Activated CD8-positive, alpha-beta memory T cell treated with anti-CD3 and anti-CD28 coated beads for 48 hours (primary cell): ENCODE results near the gene SLC35F4.
"Not testable (repeated sequence)": the region's sequence is repeated elsewhere in the genome, so short reads cannot be mapped to it uniquely, and the experiment has no call there.

Experiments used
- DNase-seq, 3 experiments: peaks; one replicate each; pipeline ENCODE4 v3.0.0-alpha.2; 2020; ENCODE audit warnings: low read depth in 2 of 3, low spot score in 2 of 3

SLC35F4 gene

DNA sequence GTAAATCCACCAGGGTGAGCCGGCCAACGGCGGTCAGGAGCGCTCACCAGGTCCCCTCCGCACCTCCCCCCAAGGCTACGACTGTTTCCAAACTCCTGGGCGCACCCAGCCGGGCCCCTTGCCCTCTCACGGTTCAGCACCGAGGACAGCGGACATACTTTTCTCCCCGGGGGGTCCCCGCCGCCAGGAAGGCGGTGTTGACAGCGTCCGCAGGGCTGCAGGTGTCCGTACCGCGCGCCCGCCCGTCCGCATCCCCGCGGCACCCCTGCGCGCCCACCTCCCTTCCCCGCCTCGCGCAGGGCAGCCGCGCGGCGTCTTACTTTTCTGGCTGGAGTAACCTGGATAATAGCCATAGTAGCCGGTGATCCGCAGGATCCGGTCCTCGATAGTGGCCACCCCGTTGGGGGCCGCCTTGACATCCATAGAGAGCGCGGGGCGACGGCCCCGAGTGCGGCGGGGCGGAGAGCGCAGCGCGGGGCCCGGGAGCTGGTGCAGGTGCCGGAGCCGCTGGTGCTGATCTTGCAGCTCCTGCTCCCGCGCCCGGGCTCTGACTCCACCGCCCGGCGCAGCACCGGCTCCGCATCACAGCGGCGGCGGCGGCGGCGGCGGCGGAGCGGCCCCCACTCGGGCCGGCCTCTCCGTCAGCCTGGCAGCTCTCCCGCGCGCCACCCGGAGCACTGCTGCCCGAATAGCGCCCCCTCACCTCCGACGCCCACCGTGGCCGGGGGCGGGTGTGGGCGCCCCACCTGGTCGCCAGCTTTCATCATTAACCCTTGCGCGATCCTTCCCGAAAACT lies at the start of gene SLC35F4:
SLC35F4 (minus strand) TSS at position 690 of the 796 bp plus-strand sequence.
- no peak for DNase-seq

DNA sequence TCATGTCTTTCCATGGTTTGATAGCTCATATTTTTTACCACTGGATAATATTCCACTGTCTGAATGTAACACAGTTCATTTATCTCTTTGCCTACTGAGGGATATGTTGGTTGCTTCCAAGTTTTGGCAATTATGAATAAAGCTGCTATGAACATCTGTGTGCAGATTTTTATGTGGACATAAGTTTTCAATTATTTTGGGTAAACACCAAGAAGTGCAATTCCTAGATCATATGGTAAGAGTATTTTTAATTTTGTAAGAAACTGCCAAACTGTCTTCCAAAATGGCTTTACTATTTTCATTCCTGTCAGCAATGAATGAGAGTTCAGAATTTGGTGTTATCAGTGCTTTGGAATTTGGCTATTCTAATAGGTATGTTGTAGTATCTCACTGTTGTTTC lies 43.7 kb upstream of the SLC35F4 start:
- no peak for DNase-seq

- DNase-seq, result no peak
Observed at GRCh38 chr14:57903954-57904353, 38.1 kb upstream of the SLC35F4 start.

- DNase-seq, result no peak
Observed at GRCh38 chr14:57898837-57899572, 33.1 kb upstream of the SLC35F4 start.

DNA sequence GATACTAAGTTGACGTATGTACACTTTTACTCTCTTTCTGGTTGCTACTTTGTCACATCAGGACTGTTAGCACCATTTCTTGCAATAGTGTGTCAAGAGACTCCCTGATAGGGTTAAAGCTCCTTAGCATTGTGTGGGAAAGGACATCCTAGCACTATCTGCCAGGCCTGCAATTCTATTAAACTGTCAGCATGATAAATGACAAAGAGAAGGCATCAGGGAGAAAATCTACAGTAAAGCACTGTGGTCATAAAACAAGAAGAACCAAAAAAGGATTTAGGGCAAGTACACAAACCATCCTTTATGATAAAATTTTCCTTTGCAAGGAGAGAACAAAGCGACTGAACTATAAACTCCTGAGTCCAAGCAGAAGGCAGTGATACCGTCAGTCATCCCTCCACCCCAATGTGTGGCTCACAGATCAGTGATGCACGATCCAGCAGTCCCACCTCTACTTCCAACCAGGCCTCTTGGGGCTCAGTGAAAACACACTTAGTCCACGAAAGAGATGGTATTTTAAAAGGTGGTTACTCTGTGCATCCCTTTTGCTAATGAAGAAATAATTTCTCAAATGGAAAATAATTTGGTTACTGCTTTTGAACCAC lies 31.4 kb upstream of the SLC35F4 start:
- no peak for DNase-seq

GRCh38 chr14:57889245-57889644 lies 23.4 kb upstream of the SLC35F4 start:
- DNase-seq, result no peak

DNA sequence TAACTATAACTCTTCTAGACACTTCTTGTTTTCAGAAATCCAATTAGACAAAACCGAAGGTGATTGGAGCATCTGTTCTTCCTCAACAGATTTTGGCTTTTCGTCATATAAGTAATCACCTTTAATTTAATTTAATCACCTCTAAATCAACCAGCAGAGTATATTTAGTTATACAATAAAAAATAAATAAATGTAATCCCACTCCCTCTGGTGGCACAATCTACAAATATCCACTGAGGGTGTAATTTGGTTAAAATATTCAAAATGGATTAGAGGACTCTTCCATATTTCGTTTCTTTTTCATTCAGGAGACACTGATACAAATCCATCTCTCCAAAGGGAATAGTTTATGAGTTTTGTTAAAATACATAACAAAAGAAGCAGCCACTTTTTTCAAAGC lies 18.3 kb upstream of the SLC35F4 start:
- no peak for DNase-seq

- DNase-seq, result no peak
Observed at GRCh38 chr14:57883061-57883460, 17.2 kb upstream of the SLC35F4 start.

DNA sequence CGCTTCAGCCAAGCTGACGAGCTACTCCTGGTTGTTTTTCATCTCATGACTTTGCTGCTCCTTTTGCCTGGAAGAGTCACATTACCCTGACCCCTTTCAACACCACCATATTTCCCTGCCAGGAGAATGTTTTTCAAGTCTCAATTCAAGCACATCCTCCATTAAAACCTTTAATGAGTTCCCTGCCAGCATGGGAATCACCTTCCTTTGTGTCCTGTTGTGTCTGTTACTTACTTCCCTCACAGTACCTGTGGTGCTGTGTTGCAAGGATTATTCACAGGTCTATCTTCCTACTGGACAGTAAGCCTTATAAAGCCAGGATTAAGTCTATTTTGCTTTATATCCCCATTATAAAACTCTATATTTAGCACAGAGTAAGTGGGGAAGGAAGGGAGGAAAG lies 13.6 kb upstream of the SLC35F4 start:
- DNase-seq, result no peak

- DNase-seq, result no peak
Observed at GRCh38 chr14:57875985-57876384, 10.1 kb upstream of the SLC35F4 start.

DNA sequence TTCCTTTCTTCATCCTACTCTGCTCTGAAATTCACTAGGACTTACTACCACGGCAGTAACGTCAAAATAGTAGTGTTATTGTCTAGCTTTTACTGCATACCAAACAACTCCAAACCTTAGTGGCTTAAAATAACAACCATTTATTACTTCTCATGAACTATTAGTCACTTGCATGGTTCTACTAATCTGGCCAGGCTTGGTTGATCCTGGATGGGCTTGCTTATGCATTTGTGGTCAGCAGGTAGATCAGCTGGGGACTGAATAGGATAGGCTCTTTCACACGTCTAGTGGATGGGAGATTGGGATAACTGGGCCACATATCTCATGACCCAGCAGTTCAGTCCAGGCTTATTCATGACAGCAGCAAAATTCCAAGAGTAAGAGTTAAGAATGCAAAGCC lies 9.4 kb upstream of the SLC35F4 start:
- no peak for DNase-seq

DNA sequence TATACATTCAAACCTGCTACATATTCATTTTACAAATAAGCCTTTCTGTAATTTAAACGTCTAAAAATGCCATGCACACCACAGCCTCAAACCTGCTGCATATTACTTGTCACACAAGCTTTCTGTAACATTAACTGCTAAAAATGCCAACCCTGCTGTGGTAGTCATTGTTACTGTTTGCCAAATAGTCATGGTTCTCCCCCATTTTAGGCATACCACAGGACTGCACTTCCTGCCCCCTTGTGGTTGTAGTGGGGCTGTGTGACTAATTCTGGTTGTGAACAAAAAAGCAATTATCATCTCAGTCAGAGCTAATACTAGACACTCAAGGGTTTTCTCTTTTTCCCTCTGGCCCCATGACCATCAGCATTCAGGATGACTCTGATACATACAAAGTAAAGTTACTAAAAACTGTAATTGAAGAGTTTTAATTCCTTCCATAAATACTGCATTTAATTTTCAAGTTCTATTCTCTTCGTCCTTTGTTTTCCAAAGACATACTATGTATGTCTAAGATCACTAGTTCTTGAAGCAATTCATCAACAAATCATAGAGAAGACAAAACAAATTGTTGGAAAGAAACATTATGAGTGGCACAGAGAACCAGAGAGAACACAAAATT lies 5.7 kb upstream of the SLC35F4 start:
- no peak for DNase-seq

- DNase-seq, result no peak
Observed at GRCh38 chr14:57870686-57871457, 5.0 kb upstream of the SLC35F4 start.

GRCh38 chr14:57869617-57870016 lies 3.7 kb upstream of the SLC35F4 start:
- no peak for DNase-seq

DNA sequence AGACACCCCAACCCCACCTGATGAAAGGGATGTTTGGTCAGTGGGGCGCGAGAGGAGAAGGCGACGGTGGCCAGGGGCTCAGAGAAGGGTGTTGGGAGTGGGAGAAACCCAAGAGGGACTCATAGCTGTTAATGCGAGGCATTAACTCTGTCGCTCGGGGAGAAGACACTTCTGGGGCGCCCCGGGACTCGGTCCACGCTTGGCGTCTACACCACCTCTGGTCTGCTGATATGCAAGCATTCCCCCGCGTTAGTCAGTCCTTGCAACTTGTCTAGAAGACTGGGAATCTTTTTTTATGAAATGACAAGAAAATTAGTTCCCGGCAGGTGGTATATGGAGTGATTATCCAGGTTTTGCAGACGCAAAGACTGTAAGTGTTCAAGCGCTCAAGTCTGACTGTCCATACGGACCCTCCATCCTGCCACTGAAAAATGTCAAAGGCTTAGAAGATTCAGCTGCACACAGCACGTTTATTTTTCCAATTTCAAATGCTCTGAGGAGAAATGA lies 360 bp upstream of the SLC35F4 start:
- DNase-seq, result no peak

DNA sequence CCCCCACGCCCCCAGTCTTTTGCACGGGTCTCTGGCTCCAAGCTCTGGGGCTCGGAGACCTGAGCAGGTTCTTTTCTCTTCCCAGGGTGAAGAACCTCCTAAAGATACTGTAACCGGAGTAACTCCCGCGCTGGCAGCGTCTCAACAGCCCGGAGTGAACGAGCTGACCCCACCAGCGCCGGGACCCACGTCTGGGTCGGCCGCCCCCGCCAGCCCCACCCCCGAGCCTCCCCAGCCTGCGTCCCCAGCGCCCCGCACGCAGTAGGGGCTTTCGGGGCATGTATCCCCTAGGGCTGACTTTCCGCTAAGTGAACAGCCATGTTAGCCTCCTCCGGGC lies 858 bp downstream of the SLC35F4 start:
- DNase-seq, result no peak

DNA sequence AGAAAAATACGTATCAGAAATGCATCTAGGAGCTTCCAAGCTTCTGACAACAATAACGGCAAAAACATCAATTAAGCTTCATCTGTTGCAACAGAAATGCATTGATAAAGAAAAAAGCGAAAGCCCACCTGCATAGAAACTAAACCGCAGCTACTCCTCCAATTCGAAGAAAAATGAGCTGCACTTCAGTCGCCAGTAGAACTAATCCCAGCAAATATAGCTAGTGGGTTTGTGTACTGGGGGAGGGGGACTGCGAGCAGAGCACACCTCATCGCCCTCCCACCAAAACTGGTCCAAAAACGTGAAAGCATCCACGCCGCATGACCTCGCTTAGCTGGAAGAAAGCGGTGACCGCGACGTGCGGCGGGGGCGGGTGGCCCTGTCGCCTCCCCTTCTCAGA lies 1.2 kb downstream of the SLC35F4 start:
- no peak for DNase-seq

- no peak for DNase-seq
Observed at GRCh38 chr14:57863471-57863870, 2.4 kb downstream of the SLC35F4 start.

DNA sequence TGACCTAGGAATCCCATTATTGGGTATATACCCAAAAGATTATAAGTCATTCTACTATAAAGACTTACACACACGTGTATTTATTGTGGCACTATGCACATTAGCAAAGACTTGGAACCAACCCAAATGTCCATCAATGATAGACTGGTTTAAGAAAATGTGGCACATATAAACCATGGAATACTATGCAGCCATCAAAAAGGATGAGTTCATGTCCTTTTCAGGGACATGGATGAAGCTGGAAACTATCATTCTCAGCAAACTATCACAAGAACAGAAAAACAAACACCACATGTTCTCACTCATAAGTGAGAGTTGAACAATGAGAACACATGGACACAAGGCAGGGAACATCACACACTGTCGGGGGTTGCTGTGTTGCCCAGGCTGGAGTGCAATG lies 10.2 kb downstream of the SLC35F4 start:
- not testable (repeated sequence) for DNase-seq

- DNase-seq, result no peak
Observed at GRCh38 chr14:57854571-57854970, 11.3 kb downstream of the SLC35F4 start.

GRCh38 chr14:57851354-57851753 lies 14.5 kb downstream of the SLC35F4 start:
- DNase-seq, result no peak
